ENCODE measurements around the gene TMPRSS12. TPM values are rescaled to one million over a fixed set of nuclear protein-coding genes. Genes with fewer than 3 reads are reported as not detected.
"Not testable (repeated sequence)": the region's sequence is repeated elsewhere in the genome, so short reads cannot be mapped to it uniquely, and the experiment has no call there.

Gene TMPRSS12
- polyA plus RNA-seq, 1 experiment: not detected

DNA sequence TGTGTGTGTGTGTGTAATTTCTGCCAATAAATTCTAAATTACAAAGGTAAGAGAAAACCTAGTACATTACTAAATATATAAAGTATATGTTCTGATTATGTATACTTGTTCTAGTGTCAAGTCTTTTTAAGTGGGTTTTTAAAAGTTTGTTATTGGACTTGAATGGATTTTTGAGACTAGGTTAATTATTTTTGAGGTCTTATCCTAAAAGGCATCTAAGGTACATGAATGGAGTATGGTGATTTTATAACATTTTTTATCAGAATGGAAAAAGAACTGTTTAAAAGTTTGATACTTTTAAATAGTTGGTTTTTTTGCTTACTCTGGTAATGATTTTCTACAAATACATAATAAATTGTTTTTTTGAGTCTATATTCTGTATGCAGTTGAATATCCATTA lies 22.5 kb upstream of the TMPRSS12 start:
- ChIA-PET POLR2A (no interaction called here), CTCF (interaction anchor here (0.8 to 1.1 kb wide), 3 partner anchors 55 to 167 kb away, joined by 3 to 5 read pairs (median 3); no protein-coding TSS in a partner anchor)
- Histone ChIP-seq H3K27me3 (ENCODE audit: control insufficient read depth, insufficient read depth, low read length) (no peaks in the 10 kb centered on the region), H3K4me3 (ENCODE audit: low read depth, low read length) (no peak overlapping the region), H3K27ac (ENCODE audit: low read depth, low read length) (no peak overlapping the region), H3K9me3 (ENCODE audit: control insufficient read depth, insufficient read depth, low read length) (no peaks in the 10 kb centered on the region)
- TF ChIP-seq, protein P1, sequence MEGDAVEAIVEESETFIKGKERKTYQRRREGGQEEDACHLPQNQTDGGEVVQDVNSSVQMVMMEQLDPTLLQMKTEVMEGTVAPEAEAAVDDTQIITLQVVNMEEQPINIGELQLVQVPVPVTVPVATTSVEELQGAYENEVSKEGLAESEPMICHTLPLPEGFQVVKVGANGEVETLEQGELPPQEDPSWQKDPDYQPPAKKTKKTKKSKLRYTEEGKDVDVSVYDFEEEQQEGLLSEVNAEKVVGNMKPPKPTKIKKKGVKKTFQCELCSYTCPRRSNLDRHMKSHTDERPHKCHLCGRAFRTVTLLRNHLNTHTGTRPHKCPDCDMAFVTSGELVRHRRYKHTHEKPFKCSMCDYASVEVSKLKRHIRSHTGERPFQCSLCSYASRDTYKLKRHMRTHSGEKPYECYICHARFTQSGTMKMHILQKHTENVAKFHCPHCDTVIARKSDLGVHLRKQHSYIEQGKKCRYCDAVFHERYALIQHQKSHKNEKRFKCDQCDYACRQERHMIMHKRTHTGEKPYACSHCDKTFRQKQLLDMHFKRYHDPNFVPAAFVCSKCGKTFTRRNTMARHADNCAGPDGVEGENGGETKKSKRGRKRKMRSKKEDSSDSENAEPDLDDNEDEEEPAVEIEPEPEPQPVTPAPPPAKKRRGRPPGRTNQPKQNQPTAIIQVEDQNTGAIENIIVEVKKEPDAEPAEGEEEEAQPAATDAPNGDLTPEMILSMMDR (IDR thresholded peaks at IDR 0.05; ENCODE audit: low read depth, low read length): no peak
- DNase-seq (ENCODE audit: low read depth, low spot score): no peak

DNA sequence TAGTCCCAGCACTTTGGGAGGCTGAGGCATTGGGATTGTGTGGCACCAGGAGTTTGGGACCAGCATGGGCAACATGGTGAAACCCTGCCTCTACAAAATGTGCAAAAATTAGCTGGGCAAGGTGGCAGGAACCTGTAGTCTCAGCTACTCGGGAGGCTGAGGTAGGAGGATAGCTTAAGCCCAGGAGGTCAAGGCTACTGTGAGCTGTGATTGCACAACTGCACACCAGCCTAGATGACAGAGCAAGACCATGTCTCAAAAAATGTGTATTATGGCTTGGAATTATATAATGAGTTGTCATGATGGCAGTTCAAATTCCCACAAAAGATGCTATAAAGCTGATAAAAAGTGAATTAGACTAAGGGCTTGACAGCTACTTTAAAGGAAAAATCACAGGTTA lies 20.6 kb upstream of the TMPRSS12 start:
- no peaks in the 10 kb centered on the region for H3K27me3 ChIP-seq (ENCODE audit: control insufficient read depth, insufficient read depth, low read length)
- no peak overlapping the region for H3K27ac ChIP-seq (ENCODE audit: low read depth, low read length)
- no peaks in the 10 kb centered on the region for H3K9me3 ChIP-seq (ENCODE audit: control insufficient read depth, insufficient read depth, low read length)
- no peak for DNase-seq (ENCODE audit: low read depth, low spot score)
- ChIA-PET CTCF (interaction anchor here (1.3 to 1.7 kb wide), 2 partner anchors 56 to 164 kb away, joined by 7 to 8 read pairs; no protein-coding TSS in a partner anchor), POLR2A (no interaction called here)
- TF ChIP-seq, protein P1 (IDR thresholded peaks at IDR 0.05; ENCODE audit: low read depth, low read length): no peak
- H3K4me3 ChIP-seq (ENCODE audit: low read depth, low read length): no peak overlapping the region

DNA sequence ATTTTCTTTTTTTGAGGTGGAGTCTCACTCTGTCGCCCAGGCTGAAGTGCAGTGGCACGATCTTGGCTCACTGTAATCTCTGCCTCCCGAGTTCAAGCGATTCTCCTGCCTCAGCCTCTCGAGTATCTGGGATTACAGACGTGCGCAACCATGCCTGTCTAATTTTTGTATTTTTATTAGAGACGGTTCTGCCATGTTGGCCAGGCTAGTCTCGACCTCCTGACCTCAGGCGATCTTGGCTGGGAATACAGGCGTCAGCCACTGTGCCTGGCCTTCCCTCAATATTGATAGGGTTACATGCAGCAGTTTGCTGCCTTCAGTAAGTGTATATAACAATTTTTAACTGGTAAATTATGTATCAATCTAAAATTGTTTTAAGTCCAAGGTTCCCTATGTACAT lies 19.0 kb upstream of the TMPRSS12 start:
- POLR2A ChIA-PET; DNase-seq (ENCODE audit: low read depth, low spot score); H3K27me3 ChIP-seq (ENCODE audit: control insufficient read depth, insufficient read depth, low read length); H3K27ac ChIP-seq (ENCODE audit: low read depth, low read length); H3K9me3 ChIP-seq (ENCODE audit: control insufficient read depth, insufficient read depth, low read length); H3K4me3 ChIP-seq (ENCODE audit: low read depth, low read length): not testable (repeated sequence)
- CTCF ChIA-PET: interaction anchor here (1.2 to 5.7 kb wide), 2 partner anchors 163 to 202 kb away, joined by 4 to 160 read pairs; partner anchors contain the start of gene SLC11A2

DNA sequence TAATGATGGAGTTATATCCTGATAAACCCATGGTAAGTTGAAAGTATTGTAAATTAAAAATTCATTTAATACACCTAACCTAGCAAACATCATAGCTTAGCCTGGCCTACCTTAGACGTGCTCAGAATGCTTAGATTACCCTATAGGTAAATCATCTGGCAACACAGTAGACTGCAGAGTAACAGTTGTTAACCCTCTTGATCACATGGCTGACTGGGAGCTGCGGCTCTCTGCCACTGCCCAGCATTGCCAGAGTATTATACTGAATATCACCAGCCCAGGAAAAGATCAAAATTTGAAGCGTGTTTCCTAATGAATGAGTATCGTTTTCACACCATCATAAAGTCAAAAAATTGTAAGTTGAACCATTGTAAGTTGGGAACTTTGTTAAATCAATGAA lies 17.8 kb upstream of the TMPRSS12 start:
- no peaks in the 10 kb centered on the region for H3K9me3 ChIP-seq (ENCODE audit: control insufficient read depth, insufficient read depth, low read length)
- no peaks in the 10 kb centered on the region for H3K27me3 ChIP-seq (ENCODE audit: control insufficient read depth, insufficient read depth, low read length)
- H3K27ac ChIP-seq (ENCODE audit: low read depth, low read length): no peak overlapping the region
- H3K4me3 ChIP-seq (ENCODE audit: low read depth, low read length): no peak overlapping the region
- CTCF ChIA-PET: interaction anchor here (0.5 to 5.7 kb wide), 16 partner anchors 10 to 516 kb away, joined by 3 to 160 read pairs (median 6); partner anchors contain the start of genes LETMD1 and SLC11A2
- POLR2A ChIA-PET: interaction anchor here (0.6 to 1.7 kb wide), 7 partner anchors 26 to 502 kb away, joined by 3 to 12 read pairs (median 5); partner anchors contain the start of genes CSRNP2 and SLC11A2
- TF ChIP-seq, protein P1 (IDR thresholded peaks at IDR 0.05; ENCODE audit: low read depth, low read length): no peak
- no peak for DNase-seq (ENCODE audit: low read depth, low spot score)

DNA sequence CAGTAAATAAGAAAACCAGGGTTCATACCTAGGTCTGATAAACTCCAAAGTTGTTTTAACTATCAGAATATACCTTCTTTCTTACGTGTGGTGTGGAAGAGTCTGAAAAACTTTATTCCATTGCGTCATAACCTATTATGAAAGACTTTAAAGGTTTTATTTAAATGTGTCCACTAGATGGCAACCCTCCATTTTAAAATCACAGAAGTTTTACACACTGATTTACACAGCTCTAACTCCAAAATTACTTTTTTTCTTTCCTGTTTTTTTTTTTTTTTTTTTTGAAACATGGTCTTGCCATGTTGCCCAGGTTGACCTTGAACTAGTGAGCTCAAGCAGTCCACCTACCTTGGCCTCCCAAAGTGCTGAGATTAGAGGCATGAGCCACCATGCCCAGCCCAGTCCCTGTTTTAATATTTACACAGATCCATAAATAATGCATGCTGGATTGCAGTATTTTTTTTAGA lies 17.3 kb upstream of the TMPRSS12 start:
- ChIA-PET CTCF (interaction anchor here (0.6 to 5.7 kb wide), 31 partner anchors 9 to 1294 kb away, joined by 3 to 160 read pairs (median 4); partner anchors contain the start of genes LETMD1 and SMAGP), POLR2A (interaction anchor here (0.6 to 1.7 kb wide), 7 partner anchors 26 to 501 kb away, joined by 3 to 12 read pairs (median 5); partner anchors contain the start of genes CSRNP2 and SLC11A2)
- TF ChIP-seq, protein P1 (IDR thresholded peaks at IDR 0.05; ENCODE audit: low read depth, low read length): peak; percentile 37
- no peaks in the 10 kb centered on the region for H3K27me3 ChIP-seq (ENCODE audit: control insufficient read depth, insufficient read depth, low read length)
- H3K27ac ChIP-seq (ENCODE audit: low read depth, low read length): no peak overlapping the region
- peak; percentile 50 for DNase-seq (ENCODE audit: low read depth, low spot score)
- no peak overlapping the region for H3K4me3 ChIP-seq (ENCODE audit: low read depth, low read length)
- no peaks in the 10 kb centered on the region for H3K9me3 ChIP-seq (ENCODE audit: control insufficient read depth, insufficient read depth, low read length)
